Loucy (cell line): Measurements from ENCODE around the gene CD46.

Source experiments
- H2AFZ ChIP-seq: fragments of 200-600 bp; sonication (generic); 2 replicates; pipeline ENCODE4 v1.6.0; 2016; ENCODE audit warnings: antibody characterized with exemption, mild to moderate bottlenecking, low read length, moderate library complexity
- H3F3A ChIP-seq: fragments of 200-600 bp; 2 replicates; pipeline ENCODE4 v1.6.0; 2016; ENCODE audit warnings: antibody characterized with exemption, low read depth, mild to moderate bottlenecking
- H3K27me3 ChIP-seq: fragments of 200-600 bp; sonication (generic); 2 replicates; pipeline ENCODE4 v1.6.1; 2014; ENCODE audit warnings: low read length, mild to moderate bottlenecking; ENCODE audit not compliant: insufficient read depth, poor library complexity, severe bottlenecking
- H3K36me3 ChIP-seq: fragments of 200-600 bp; sonication (generic); 2 replicates; pipeline ENCODE4 v1.6.1; 2016; ENCODE audit warnings: low read length; ENCODE audit not compliant: insufficient read depth
- H3K4me1 ChIP-seq: fragments of 200-600 bp; sonication (generic); 2 replicates; pipeline ENCODE4 v1.5.1; 2014; ENCODE audit warnings: low read length, mild to moderate bottlenecking; ENCODE audit not compliant: insufficient read depth, poor library complexity, severe bottlenecking
- H3K4me2 ChIP-seq: fragments of 200-600 bp; sonication (generic); 2 replicates; pipeline ENCODE4 v1.6.0; 2014; ENCODE audit warnings: antibody characterized with exemption, low read length, low read depth, mild to moderate bottlenecking; ENCODE audit not compliant: poor library complexity, severe bottlenecking
- H3K4me3 ChIP-seq: fragments of 200-600 bp; sonication (generic); 2 replicates; pipeline ENCODE4 v1.5.1; 2014; ENCODE audit warnings: low read length, mild to moderate bottlenecking, mixed read lengths; ENCODE audit not compliant: poor library complexity, severe bottlenecking
- H3K79me2 ChIP-seq: fragments of 200-600 bp; sonication (generic); 2 replicates; pipeline ENCODE4 v1.6.1; 2014; ENCODE audit warnings: low read length; ENCODE audit not compliant: insufficient read depth
- H3K9ac ChIP-seq: fragments of 200-600 bp; sonication (generic); 2 replicates; pipeline ENCODE4 v1.6.0; 2014; ENCODE audit warnings: mild to moderate bottlenecking, low read depth, low read length, moderate library complexity; ENCODE audit not compliant: poor library complexity, severe bottlenecking
- H3K9me2 ChIP-seq: fragments of 200-600 bp; sonication (generic); replicated peaks from 2 replicates; pipeline ENCODE4 v1.6.1; 2016; ENCODE audit warnings: low read depth, low read length, mixed read lengths
- H3K9me3 ChIP-seq: fragments of 200-600 bp; sonication (generic); 2 replicates; pipeline ENCODE4 v1.6.1; 2014; ENCODE audit warnings: mild to moderate bottlenecking, antibody characterized with exemption, low read length, low read depth; ENCODE audit not compliant: insufficient read depth
- H4K20me1 ChIP-seq: fragments of 200-600 bp; sonication (generic); 2 replicates; pipeline ENCODE4 v1.6.0; 2014; ENCODE audit warnings: antibody characterized with exemption, low read length, mild to moderate bottlenecking; ENCODE audit not compliant: insufficient read depth, poor library complexity, severe bottlenecking
- EZH2phosphoT487 ChIP-seq: fragments of 200-600 bp; IDR thresholded peaks from 2 replicates; pipeline ENCODE4 v1.6.1; 2018; ENCODE audit warnings: antibody characterized with exemption, mild to moderate bottlenecking, moderate library complexity, borderline replicate concordance
- TF ChIP-seq, protein P1 (sequence below): fragments of 200-600 bp; sonication (generic); conservative IDR thresholded peaks from 2 replicates; pipeline ENCODE4 v1.5.1; 2014; ENCODE audit warnings: mild to moderate bottlenecking, antibody characterized with exemption, low read length

CD46 gene

DNA sequence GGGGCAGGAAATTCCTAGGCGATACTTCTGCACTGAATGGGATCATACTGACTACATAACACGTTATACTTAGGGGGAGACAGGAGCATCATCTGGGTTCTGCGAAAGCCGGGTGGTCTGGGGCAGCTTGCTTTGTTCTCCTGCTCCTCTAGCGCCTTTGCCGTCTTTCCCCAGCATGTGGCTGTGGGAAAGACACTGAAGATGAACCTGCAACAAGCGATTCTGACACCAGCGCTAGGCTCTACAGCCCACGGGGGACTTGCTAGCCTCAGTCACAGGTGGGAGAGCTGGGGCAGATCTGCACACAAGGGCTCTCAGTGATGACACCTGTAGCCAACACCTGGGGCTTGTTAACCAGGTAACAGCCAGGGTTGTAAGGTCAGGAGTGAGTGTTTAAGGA is 51.8 kb downstream of the CD46 start:
- Histone ChIP-seq H3F3A (peaks cover 8% of the 10 kb centered on the region; the same call in 1 of the 2 replicates), H3K9ac (no peak overlapping the region), H3K4me3 (no peak overlapping the region), H3K27me3 (no peaks in the 10 kb centered on the region), H3K36me3 (peaks cover 84% of the 10 kb centered on the region; the same call in 1 of the 2 replicates), H3K9me3 (no peaks in the 10 kb centered on the region), H4K20me1 (peaks cover 67% of the 10 kb centered on the region), H3K9me2 (no peaks in the 10 kb centered on the region), H3K4me1 (peaks cover 19% of the 10 kb centered on the region), H3K79me2 (peaks cover 13% of the 10 kb centered on the region; the same call in 1 of the 2 replicates), H2AFZ (no peak overlapping the region), H3K4me2 (no peak overlapping the region)
- TF ChIP-seq, protein P1, sequence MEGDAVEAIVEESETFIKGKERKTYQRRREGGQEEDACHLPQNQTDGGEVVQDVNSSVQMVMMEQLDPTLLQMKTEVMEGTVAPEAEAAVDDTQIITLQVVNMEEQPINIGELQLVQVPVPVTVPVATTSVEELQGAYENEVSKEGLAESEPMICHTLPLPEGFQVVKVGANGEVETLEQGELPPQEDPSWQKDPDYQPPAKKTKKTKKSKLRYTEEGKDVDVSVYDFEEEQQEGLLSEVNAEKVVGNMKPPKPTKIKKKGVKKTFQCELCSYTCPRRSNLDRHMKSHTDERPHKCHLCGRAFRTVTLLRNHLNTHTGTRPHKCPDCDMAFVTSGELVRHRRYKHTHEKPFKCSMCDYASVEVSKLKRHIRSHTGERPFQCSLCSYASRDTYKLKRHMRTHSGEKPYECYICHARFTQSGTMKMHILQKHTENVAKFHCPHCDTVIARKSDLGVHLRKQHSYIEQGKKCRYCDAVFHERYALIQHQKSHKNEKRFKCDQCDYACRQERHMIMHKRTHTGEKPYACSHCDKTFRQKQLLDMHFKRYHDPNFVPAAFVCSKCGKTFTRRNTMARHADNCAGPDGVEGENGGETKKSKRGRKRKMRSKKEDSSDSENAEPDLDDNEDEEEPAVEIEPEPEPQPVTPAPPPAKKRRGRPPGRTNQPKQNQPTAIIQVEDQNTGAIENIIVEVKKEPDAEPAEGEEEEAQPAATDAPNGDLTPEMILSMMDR, result no peak
- no peak for TF ChIP-seq EZH2phosphoT487

DNA sequence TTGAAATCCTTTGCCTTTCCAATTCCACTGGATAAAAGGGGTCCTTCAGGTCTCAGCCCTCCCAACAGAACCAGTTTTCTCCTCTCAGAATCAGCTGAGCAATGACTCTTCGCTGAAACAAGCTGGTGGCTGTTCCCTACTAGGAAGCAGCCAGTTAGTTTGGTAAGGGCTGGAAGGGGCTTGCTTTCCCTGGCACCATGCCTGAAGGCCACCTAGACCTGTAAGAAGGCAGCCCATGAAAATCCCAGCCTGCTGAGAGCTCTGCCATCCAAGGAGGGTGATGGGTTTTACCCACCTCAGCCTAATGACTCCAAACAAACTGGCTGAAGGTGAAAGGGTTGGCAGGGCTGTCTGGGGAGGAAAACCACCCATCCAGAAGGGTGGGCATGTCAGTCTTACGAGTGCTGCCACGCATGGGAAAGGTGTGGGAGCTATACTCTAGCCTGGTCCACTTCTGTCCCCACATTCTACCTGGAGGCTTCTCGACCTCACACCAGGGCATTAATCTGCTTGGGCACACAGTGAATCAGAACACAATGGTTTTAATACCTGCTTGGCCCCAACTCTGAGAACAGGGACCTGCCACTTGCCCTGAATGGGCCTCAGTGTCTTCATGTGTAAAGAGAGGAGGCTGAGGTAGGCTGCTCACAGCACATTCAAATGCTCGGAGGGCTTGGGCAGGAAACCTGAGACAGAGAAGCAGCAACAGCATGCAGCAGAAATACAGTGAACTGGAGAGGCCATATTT is 53.0 kb downstream of the CD46 start:
- Histone ChIP-seq H3K4me2 (no peak overlapping the region), H3K36me3 (peaks cover 97% of the 10 kb centered on the region; the same call in 1 of the 2 replicates)

DNA sequence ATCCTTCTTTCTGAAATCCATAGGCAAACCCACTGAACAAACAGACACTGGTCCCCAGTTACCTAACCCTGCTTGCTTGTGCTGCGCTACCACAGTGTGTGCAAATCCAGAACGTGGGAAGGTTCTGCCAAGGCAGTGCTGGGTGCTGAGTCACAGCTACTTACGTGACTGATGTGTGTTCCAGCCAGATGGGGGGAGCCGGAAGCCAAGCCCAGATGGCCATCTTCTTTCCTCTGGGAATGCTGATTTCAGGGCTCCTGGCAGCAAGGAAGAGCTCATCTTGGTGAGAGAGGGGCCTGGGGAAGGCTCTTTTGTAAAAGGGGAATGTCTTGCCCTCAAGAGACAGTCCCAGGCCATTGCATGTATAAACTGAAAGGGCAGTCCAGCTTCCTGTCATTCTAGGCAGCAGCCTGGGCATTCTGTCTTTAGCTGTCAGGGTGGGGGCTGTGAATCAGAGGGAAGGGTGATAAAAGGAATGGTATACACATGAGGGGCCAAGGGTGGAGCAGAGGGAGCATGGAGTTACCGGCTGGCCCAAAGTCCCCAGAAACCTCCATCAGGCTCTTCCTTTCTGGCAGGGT is 54.1 kb downstream of the CD46 start:
- Histone ChIP-seq H4K20me1 (peaks cover 70% of the 10 kb centered on the region), H3K36me3 (peaks cover 99% of the 10 kb centered on the region; the same call in 1 of the 2 replicates), H2AFZ (no peak overlapping the region), H3K9ac (no peak overlapping the region), H3K4me2 (no peak overlapping the region), H3F3A (peaks cover 8% of the 10 kb centered on the region; the same call in 1 of the 2 replicates), H3K79me2 (peaks cover 34% of the 10 kb centered on the region; the same call in 1 of the 2 replicates), H3K4me3 (no peak overlapping the region), H3K27me3 (no peaks in the 10 kb centered on the region), H3K4me1 (peaks cover 5% of the 10 kb centered on the region), H3K9me3 (no peaks in the 10 kb centered on the region), H3K9me2 (no peaks in the 10 kb centered on the region)
- no peak for TF ChIP-seq EZH2phosphoT487
- TF ChIP-seq, protein P1, result no peak

More for the DNA sequence above, 53.0 kb downstream of the CD46 start:
- Histone ChIP-seq H3K9ac (no peak overlapping the region), H3K9me2 (no peaks in the 10 kb centered on the region), H4K20me1 (peaks cover 68% of the 10 kb centered on the region), H3K27me3 (no peaks in the 10 kb centered on the region), H3K4me1 (peaks cover 7% of the 10 kb centered on the region), H3K4me3 (no peak overlapping the region), H3K79me2 (peaks cover 24% of the 10 kb centered on the region; the same call in 1 of the 2 replicates), H3F3A (peaks cover 8% of the 10 kb centered on the region; the same call in 1 of the 2 replicates), H3K9me3 (no peaks in the 10 kb centered on the region), H2AFZ (no peak overlapping the region)
- TF ChIP-seq, protein P1, result no peak
- TF ChIP-seq EZH2phosphoT487, result no peak
